ENCODE results near the gene GALNT10. TPM values are rescaled to one million over a fixed set of nuclear protein-coding genes. Genes with fewer than 3 reads are reported as not detected.

The GALNT10 gene
- total and polyA plus RNA-seq, 2 experiments from 2014 or later: 3.2 to 12.9 TPM

DNA sequence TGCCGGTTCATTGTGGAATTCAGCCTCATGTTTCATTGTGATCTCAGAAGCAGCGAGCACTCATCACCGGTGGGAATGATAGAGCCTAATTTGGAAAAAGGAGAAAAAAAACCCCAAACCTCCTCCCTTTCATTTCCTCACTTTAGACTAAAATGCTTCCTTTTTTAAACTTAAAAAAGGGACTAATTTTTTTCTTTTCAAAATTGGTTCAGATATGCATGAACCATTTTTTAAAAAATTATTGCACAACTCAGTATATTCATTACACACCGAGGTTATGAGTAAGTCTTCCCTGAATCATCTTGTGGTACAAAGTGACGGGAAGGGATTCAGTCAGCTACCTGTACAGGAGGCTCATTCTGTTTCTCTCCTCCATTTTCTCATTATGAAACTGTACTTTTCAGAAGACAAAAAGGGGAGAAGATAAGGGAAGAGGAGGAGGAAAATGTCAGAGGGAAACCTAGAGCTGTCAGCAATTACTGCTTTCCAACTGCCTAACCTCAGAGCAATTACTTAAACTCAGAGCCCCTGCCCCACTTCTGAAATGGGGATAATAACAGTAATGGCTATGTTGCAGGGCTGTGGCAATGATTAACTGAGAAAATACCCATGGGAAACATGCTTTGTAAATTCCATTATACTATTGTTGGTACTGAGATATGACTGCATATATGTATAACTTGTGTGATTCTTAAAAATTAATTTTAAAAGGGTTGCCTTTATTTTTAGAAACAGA lies 24.0 kb downstream of the GALNT10 start (continued):
- TF ChIP-seq, protein P1, sequence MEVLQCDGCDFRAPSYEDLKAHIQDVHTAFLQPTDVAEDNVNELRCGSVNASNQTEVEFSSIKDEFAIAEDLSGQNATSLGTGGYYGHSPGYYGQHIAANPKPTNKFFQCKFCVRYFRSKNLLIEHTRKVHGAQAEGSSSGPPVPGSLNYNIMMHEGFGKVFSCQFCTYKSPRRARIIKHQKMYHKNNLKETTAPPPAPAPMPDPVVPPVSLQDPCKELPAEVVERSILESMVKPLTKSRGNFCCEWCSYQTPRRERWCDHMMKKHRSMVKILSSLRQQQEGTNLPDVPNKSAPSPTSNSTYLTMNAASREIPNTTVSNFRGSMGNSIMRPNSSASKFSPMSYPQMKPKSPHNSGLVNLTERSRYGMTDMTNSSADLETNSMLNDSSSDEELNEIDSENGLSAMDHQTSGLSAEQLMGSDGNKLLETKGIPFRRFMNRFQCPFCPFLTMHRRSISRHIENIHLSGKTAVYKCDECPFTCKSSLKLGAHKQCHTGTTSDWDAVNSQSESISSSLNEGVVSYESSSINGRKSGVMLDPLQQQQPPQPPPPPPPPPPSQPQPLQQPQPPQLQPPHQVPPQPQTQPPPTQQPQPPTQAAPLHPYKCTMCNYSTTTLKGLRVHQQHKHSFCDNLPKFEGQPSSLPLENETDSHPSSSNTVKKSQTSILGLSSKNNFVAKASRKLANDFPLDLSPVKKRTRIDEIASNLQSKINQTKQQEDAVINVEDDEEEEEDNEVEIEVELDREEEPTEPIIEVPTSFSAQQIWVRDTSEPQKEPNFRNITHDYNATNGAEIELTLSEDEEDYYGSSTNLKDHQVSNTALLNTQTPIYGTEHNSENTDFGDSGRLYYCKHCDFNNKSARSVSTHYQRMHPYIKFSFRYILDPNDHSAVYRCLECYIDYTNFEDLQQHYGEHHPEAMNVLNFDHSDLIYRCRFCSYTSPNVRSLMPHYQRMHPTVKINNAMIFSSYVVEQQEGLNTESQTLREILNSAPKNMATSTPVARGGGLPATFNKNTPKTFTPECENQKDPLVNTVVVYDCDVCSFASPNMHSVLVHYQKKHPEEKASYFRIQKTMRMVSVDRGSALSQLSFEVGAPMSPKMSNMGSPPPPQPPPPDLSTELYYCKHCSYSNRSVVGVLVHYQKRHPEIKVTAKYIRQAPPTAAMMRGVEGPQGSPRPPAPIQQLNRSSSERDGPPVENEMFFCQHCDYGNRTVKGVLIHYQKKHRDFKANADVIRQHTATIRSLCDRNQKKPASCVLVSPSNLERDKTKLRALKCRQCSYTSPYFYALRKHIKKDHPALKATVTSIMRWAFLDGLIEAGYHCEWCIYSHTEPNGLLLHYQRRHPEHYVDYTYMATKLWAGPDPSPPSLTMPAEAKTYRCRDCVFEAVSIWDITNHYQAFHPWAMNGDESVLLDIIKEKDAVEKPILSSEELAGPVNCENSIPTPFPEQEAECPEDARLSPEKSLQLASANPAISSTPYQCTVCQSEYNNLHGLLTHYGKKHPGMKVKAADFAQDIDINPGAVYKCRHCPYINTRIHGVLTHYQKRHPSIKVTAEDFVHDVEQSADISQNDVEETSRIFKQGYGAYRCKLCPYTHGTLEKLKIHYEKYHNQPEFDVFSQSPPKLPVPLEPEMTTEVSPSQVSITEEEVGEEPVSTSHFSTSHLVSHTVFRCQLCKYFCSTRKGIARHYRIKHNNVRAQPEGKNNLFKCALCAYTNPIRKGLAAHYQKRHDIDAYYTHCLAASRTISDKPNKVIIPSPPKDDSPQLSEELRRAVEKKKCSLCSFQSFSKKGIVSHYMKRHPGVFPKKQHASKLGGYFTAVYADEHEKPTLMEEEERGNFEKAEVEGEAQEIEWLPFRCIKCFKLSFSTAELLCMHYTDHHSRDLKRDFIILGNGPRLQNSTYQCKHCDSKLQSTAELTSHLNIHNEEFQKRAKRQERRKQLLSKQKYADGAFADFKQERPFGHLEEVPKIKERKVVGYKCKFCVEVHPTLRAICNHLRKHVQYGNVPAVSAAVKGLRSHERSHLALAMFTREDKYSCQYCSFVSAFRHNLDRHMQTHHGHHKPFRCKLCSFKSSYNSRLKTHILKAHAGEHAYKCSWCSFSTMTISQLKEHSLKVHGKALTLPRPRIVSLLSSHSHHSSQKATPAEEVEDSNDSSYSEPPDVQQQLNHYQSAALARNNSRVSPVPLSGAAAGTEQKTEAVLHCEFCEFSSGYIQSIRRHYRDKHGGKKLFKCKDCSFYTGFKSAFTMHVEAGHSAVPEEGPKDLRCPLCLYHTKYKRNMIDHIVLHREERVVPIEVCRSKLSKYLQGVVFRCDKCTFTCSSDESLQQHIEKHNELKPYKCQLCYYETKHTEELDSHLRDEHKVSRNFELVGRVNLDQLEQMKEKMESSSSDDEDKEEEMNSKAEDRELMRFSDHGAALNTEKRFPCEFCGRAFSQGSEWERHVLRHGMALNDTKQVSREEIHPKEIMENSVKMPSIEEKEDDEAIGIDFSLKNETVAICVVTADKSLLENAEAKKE (CRISPR knock-in tag; IDR thresholded peaks at IDR 0.05): no peak

DNA sequence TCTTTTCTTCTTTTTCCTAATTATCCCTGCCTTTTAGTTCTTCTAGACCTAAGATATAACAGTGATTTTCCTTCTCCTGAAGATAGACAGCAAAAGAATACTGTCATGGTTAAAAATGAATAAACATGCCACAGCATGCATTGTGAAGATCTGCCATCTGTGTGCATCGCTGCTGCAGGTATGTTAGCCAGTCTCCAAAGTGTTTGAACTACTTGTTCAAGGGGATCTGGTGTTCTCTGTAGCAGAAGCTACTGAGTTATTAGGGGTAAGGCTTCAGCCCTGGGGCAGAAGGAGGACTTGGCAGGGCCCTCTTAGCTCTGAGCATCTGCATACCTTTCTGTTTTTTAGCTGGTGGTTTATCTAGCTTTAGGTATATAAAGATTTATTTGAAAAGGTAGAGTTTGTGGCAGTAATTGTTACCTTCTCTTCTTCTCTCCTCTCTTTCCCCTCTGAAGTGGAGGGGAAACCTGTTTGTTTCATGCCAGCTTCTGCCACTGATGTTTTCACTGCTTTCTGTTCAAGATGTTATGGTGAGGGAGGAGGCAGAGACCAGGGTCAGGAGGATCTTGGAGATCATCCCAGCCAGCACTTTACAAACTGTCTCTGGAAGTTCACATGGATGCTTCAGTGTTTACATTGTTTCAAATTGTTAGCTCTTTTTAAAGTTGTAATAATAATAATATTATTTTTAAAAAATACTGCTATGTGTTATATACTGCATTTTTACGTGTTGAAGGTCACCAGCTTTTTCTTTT lies 25.2 kb downstream of the GALNT10 start:
- ATAC-seq (no peak), DNase-seq (ENCODE audit: low spot score) (no peak)
- Histone ChIP-seq H3K9me2 (ENCODE audit: insufficient read depth) (no peaks in the 10 kb centered on the region; the same call in 1 of the 2 replicates), H3K27me3 (ENCODE audit: insufficient read depth) (no peaks in the 10 kb centered on the region), H3K27ac (ENCODE audit: low read depth) (no peak overlapping the region), H3F3A (replicated peaks; ENCODE audit: low read depth) (no peaks in the 10 kb centered on the region), H3K36me3 (ENCODE audit: insufficient read depth) (no peaks in the 10 kb centered on the region), H3K4me2 (no peak overlapping the region), H3K4me1 (ENCODE audit: insufficient read depth) (peaks cover 34% of the 10 kb centered on the region), H3K4me3 (no peak overlapping the region), H4K20me1 (replicated peaks; ENCODE audit: insufficient read depth) (no peaks in the 10 kb centered on the region), H2AFZ (no peak overlapping the region), H3K79me2 (replicated peaks; ENCODE audit: insufficient read depth) (no peaks in the 10 kb centered on the region; the same call in none of the 2 replicates)
- peaks cover 4% of the 10 kb centered on the region for H3K27me3 Mint-ChIP-seq (ENCODE audit: insufficient read depth, low read depth, poor library complexity)
- peaks cover 36% of the 10 kb centered on the region for H3K4me1 Mint-ChIP-seq
- peaks cover 4% of the 10 kb centered on the region; the same call in 1 of the 3 replicates for H3K36me3 Mint-ChIP-seq (ENCODE audit: low read depth)
- no peak overlapping the region for H3K4me3 Mint-ChIP-seq
- H3K27ac Mint-ChIP-seq: no peak overlapping the region
- H3K9me3 Mint-ChIP-seq: no peaks in the 10 kb centered on the region; the same call in 2 of the 3 replicates
- TF ChIP-seq EZH2 (IDR thresholded peaks at IDR 0.05; ENCODE audit: low read depth, unreplicated experiment): no peak
- TF ChIP-seq NANOG (IDR thresholded peaks at IDR 0.05; ENCODE audit: borderline replicate concordance): no peak
- no peak for TF ChIP-seq POLR2AphosphoS5 (IDR thresholded peaks at IDR 0.05; ENCODE audit: low read depth)
- no peak for TF ChIP-seq ZNF114 (CRISPR knock-in tag; IDR thresholded peaks at IDR 0.05)
- no peak for TF ChIP-seq ZNF331 (CRISPR knock-in tag; IDR thresholded peaks at IDR 0.05; ENCODE audit: low read depth)
- TF ChIP-seq, protein P2, sequence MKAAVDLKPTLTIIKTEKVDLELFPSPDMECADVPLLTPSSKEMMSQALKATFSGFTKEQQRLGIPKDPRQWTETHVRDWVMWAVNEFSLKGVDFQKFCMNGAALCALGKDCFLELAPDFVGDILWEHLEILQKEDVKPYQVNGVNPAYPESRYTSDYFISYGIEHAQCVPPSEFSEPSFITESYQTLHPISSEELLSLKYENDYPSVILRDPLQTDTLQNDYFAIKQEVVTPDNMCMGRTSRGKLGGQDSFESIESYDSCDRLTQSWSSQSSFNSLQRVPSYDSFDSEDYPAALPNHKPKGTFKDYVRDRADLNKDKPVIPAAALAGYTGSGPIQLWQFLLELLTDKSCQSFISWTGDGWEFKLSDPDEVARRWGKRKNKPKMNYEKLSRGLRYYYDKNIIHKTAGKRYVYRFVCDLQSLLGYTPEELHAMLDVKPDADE (IDR thresholded peaks at IDR 0.05): no peak
- TF ChIP-seq JUNB (IDR thresholded peaks at IDR 0.05; ENCODE audit: unreplicated experiment): no peak
- TF ChIP-seq CREB1 (CRISPR knock-in tag; IDR thresholded peaks at IDR 0.05; ENCODE audit: low read depth): no peak

Data from GM23338 (cell line).